Upper lobe of left lung (tissue), 6 donors: ENCODE data around the gene SMCO4. TPM values are rescaled to one million over a fixed set of nuclear protein-coding genes. Genes with fewer than 3 reads are reported as not detected.
"Not testable (repeated sequence)": the region's sequence is repeated elsewhere in the genome, so short reads cannot be mapped to it uniquely, and the experiment has no call there.

ENCODE experiments used
- ATAC-seq, 2 donors: fragments of 200-7000 bp; cut with Tn5 transposase; one replicate each; pipeline ENCODE4 v1.9.1; 2022; ENCODE audit warnings: mild to moderate bottlenecking in 2 of 2, moderate library complexity in 2 of 2; ENCODE audit not compliant: low FRiP score in 2 of 2
- DNase-seq, 2 donors: peaks; one replicate each; pipeline ENCODE4 v3.0.0-alpha.2; 2019 to 2020
- H3K27ac ChIP-seq, 4 donors: fragments of 200-600 bp; sonication (generic); one replicate each; pipeline ENCODE4 v1.5.1; 2016 to 2019
- H3K27me3 ChIP-seq, 4 donors: fragments of 200-600 bp; sonication (generic); one replicate each; pipeline ENCODE4 v1.5.1; 2017 to 2019
- H3K36me3 ChIP-seq, 4 donors: fragments of 200-600 bp; sonication (generic); one replicate each; pipeline ENCODE4 v1.5.1; 2016 to 2019
- H3K4me1 ChIP-seq, 4 donors: fragments of 200-600 bp; sonication (generic); one replicate each; pipeline ENCODE4 v1.5.1; 2018 to 2019
- H3K4me3 ChIP-seq, 4 donors: fragments of 200-600 bp; sonication (generic); one replicate each; pipeline ENCODE4 v1.5.1; 2017 to 2019; ENCODE audit warnings: mild to moderate bottlenecking in 2 of 4, moderate library complexity in 1 of 4
- H3K9me3 ChIP-seq, 4 donors: fragments of 200-600 bp; sonication (generic); one replicate each; pipeline ENCODE4 v1.5.1; 2018 to 2019
- CTCF ChIP-seq, 6 experiments: fragments of 450-650 bp in 4 of 6; fragments of 200-600 bp in 2 of 6; sonication (generic) in 2 of 6; IDR thresholded peaks; one replicate each; pipeline ENCODE4 v1.5.1; 2016 to 2019; ENCODE audit warnings: antibody characterized with exemption in 6 of 6
- EP300 ChIP-seq, 4 donors: sonication (generic); formaldehyde crosslinking; IDR thresholded peaks; one replicate each; pipeline ENCODE4 v1.5.1; 2017; ENCODE audit warnings: antibody characterized with exemption in 4 of 4, control low read depth in 2 of 4
- POLR2A ChIP-seq, 4 donors: fragments of 450-650 bp; IDR thresholded peaks; one replicate each; pipeline ENCODE4 v1.5.1; 2016 to 2017; ENCODE audit warnings: antibody characterized with exemption in 4 of 4, mild to moderate bottlenecking in 2 of 4
- POLR2AphosphoS5 ChIP-seq, 2 donors: sonication (generic); formaldehyde crosslinking; IDR thresholded peaks; one replicate each; pipeline ENCODE4 v1.5.1; 2017; ENCODE audit warnings: antibody characterized with exemption in 2 of 2
- WGBS, 2 donors: methylation state at CpG; one replicate each; pipeline ENCODE4 v1.1.5; 2017 to 2018; 5-methylcytosine and 5-hydroxymethylcytosine counted together
- total RNA-seq, 6 donors: library from RNA; depleted of rRNA in 4 of 6; stranded (reverse); fragments of >200 nt in 4 of 6; gene quantifications; one replicate each; pipeline versions ENCODE4 v1.1.0 to v1.2.1, GENCODE V29; 2016 to 2021
- donor health status: DM: no; HTN: no; CAD: no; lungs with moderate emphysema.
- donor health status: DM: no; HTN: yes; CAD: no; lungs with severe emphysema.

Gene SMCO4
- total RNA-seq, 6 donors from 2014 or later, result 13.6 to 62.4 (median 42.1) TPM

- no peak for DNase-seq
- H3K4me1 ChIP-seq, result peaks cover 17 to 61% (median 37%) of the 10 kb centered on the region in 4 donors
- H3K4me3 ChIP-seq, result peak overlapping the region in 2 of 4 donors; percentile 1 to 13
- ATAC-seq, result no peak
- H3K36me3 ChIP-seq, result no peaks in the 10 kb centered on the region
- no peak for TF ChIP-seq POLR2AphosphoS5 (IDR thresholded peaks at IDR 0.05)
- TF ChIP-seq POLR2A (IDR thresholded peaks at IDR 0.05), result no peak
- TF ChIP-seq EP300 (IDR thresholded peaks at IDR 0.05), result no peak
- no peak for TF ChIP-seq CTCF (IDR thresholded peaks at IDR 0.05)
- peak overlapping the region; percentile 32 to 78 (median 56) for H3K27ac ChIP-seq
- 44 to 56% methylated on average over 3 to 5 of the region's 5 CpGs for WGBS, 2 donors
- no peaks in the 10 kb centered on the region for H3K27me3 ChIP-seq
- no peaks in the 10 kb centered on the region for H3K9me3 ChIP-seq
Measured at GRCh38 chr11:93537049-93537448, 6.1 kb downstream of the SMCO4 start.

- H3K4me3 ChIP-seq, result no peak overlapping the region
- no peaks in the 10 kb centered on the region for H3K27me3 ChIP-seq
- H3K4me1 ChIP-seq, result peaks cover 13 to 53% (median 37%) of the 10 kb centered on the region in 4 donors
- H3K27ac ChIP-seq, result no peak overlapping the region
- ATAC-seq, result no peak
- TF ChIP-seq POLR2AphosphoS5 (IDR thresholded peaks at IDR 0.05) (no peak), POLR2A (IDR thresholded peaks at IDR 0.05) (no peak), EP300 (IDR thresholded peaks at IDR 0.05) (no peak), CTCF (IDR thresholded peaks at IDR 0.05) (no peak)
- 32 to 42% methylated on average over 2 of the region's 2 CpGs for WGBS, 2 donors
- no peaks in the 10 kb centered on the region for H3K36me3 ChIP-seq
- no peak for DNase-seq
- no peaks in the 10 kb centered on the region for H3K9me3 ChIP-seq
Measured at GRCh38 chr11:93536101-93536861, 6.9 kb downstream of the SMCO4 start.

DNA sequence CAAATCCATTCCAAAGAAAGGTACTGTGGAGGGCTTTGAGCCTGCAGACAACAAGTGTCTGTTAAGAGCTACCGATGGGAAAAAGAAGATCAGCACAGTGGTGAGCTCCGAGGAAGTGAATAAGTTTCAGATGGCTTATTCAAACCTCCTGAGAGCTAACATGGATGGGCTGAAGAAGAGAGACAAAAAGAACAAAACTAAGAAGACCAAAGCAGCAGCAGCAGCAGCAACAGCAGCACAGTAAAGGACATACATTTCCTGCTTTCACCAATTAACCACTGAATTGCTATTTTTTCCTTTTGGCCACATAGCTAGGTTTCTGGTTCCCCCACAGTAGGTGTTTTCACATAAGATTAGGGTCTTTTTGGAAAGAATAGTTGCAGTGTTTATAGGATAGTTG is 7.6 kb downstream of the SMCO4 start:
- not testable (repeated sequence) for H3K27me3 ChIP-seq, H3K9me3 ChIP-seq, DNase-seq, H3K27ac ChIP-seq, ATAC-seq, H3K4me3 ChIP-seq, H3K36me3 ChIP-seq
- 69% methylated on average over 2 of the region's 2 CpGs for WGBS, 2 donors
- peaks cover 13 to 46% (median 34%) of the 10 kb centered on the region in 4 donors for H3K4me1 ChIP-seq

DNA sequence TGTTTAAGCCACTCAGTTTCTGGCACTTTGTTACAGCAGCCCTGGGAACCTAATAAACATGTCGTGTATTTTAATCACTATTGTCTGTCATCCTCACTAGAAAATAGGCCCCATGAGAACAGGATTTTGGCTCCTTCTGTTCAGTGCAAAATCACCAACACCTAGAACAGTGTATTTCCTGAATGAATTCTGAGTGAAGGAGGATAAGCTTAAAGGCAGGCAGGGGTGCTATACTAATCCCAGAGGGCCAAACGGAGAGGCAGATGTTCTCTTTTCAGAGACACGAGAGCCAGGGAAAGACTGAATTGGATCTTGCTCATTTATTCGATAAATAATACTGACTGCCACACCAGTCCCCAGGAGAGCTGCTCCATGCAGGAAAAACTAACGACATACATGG is 10.4 kb downstream of the SMCO4 start:
- H3K9me3 ChIP-seq, result no peaks in the 10 kb centered on the region
- ATAC-seq (no peak), DNase-seq (no peak)
- H3K36me3 ChIP-seq, result no peaks in the 10 kb centered on the region
- H3K27me3 ChIP-seq, result no peaks in the 10 kb centered on the region
- 82% methylated on average over 5 of the region's 5 CpGs for WGBS, 2 donors
- no peak overlapping the region for H3K4me3 ChIP-seq
- H3K4me1 ChIP-seq, result peaks cover 27 to 43% (median 39%) of the 10 kb centered on the region in 4 donors
- TF ChIP-seq EP300 (IDR thresholded peaks at IDR 0.05), result no peak
- TF ChIP-seq CTCF (IDR thresholded peaks at IDR 0.05), result no peak
- TF ChIP-seq POLR2AphosphoS5 (IDR thresholded peaks at IDR 0.05), result no peak
- no peak overlapping the region for H3K27ac ChIP-seq

- 73 to 90% methylated on average over 3 of the region's 3 CpGs for WGBS, 2 donors
- no peak for TF ChIP-seq CTCF (IDR thresholded peaks at IDR 0.05)
- no peak for TF ChIP-seq EP300 (IDR thresholded peaks at IDR 0.05)
- TF ChIP-seq POLR2AphosphoS5 (IDR thresholded peaks at IDR 0.05), result no peak
- no peak for TF ChIP-seq POLR2A (IDR thresholded peaks at IDR 0.05)
- no peak for ATAC-seq
- no peak overlapping the region for H3K27ac ChIP-seq
- H3K27me3 ChIP-seq, result no peaks in the 10 kb centered on the region
- no peaks in the 10 kb centered on the region for H3K36me3 ChIP-seq
- no peaks in the 10 kb centered on the region for H3K9me3 ChIP-seq
- no peak for DNase-seq
- H3K4me3 ChIP-seq, result no peak overlapping the region
- peaks cover 27 to 39% (median 34%) of the 10 kb centered on the region in 4 donors for H3K4me1 ChIP-seq
Measured at GRCh38 chr11:93532281-93532789, 10.9 kb downstream of the SMCO4 start.
